ENCODE data around the gene INMT.

The INMT gene

GRCh38 chr7:30752484-30752883 is 549 bp downstream of the INMT start:
- TF ChIP-seq POLR2A (IDR thresholded peaks at IDR 0.05; ENCODE audit: low read length) = no peak
- no peak for TF ChIP-seq GATA1 (IDR thresholded peaks at IDR 0.05; ENCODE audit: low read depth, low read length)
- no peak for DNase-seq

- TF ChIP-seq POLR2A (IDR thresholded peaks at IDR 0.05; ENCODE audit: low read length) = no peak
- TF ChIP-seq GATA1 (IDR thresholded peaks at IDR 0.05; ENCODE audit: low read depth, low read length) = no peak
- DNase-seq = no peak
Measured at GRCh38 chr7:30752979-30753378, 1.0 kb downstream of the INMT start.

GRCh38 chr7:30754315-30754877 is 2.5 kb downstream of the INMT start:
- TF ChIP-seq GATA1 (IDR thresholded peaks at IDR 0.05; ENCODE audit: low read depth, low read length) (no peak), POLR2A (IDR thresholded peaks at IDR 0.05; ENCODE audit: low read length) (no peak)
- DNase-seq = no peak

GRCh38 chr7:30755384-30756154 is 3.6 kb downstream of the INMT start:
- TF ChIP-seq POLR2A (IDR thresholded peaks at IDR 0.05; ENCODE audit: low read length) (no peak), GATA1 (IDR thresholded peaks at IDR 0.05; ENCODE audit: low read depth, low read length) (no peak)
- no peak for DNase-seq

- DNase-seq = no peak
- TF ChIP-seq POLR2A (IDR thresholded peaks at IDR 0.05; ENCODE audit: low read length) = no peak
- TF ChIP-seq GATA1 (IDR thresholded peaks at IDR 0.05; ENCODE audit: low read depth, low read length) = no peak
Measured at GRCh38 chr7:30757342-30757692, 5.4 kb downstream of the INMT start.

- DNase-seq = no peak
- TF ChIP-seq POLR2A (IDR thresholded peaks at IDR 0.05; ENCODE audit: low read length) (no peak), GATA1 (IDR thresholded peaks at IDR 0.05; ENCODE audit: low read depth, low read length) (no peak)
Measured at GRCh38 chr7:30760514-30761213, 8.7 kb downstream of the INMT start.

GRCh38 chr7:30761214-30762156 is 9.6 kb downstream of the INMT start:
- DNase-seq = peak; percentile 85 to 91
- TF ChIP-seq GATA1 (IDR thresholded peaks at IDR 0.05; ENCODE audit: low read depth, low read length) (peak; percentile 72), POLR2A (IDR thresholded peaks at IDR 0.05; ENCODE audit: low read length) (peak; percentile 50)

- TF ChIP-seq GATA1 (IDR thresholded peaks at IDR 0.05; ENCODE audit: low read depth, low read length) (no peak), POLR2A (IDR thresholded peaks at IDR 0.05; ENCODE audit: low read length) (no peak)
- peak; percentile 8 to 18 for DNase-seq
Measured at GRCh38 chr7:30764030-30764975, 12.4 kb downstream of the INMT start.

GRCh38 chr7:30765408-30765807 is 13.5 kb downstream of the INMT start:
- TF ChIP-seq GATA1 (IDR thresholded peaks at IDR 0.05; ENCODE audit: low read depth, low read length) (no peak), POLR2A (IDR thresholded peaks at IDR 0.05; ENCODE audit: low read length) (no peak)
- DNase-seq = no peak

GRCh38 chr7:30770845-30771173 is 18.9 kb downstream of the INMT start:
- no peak for DNase-seq

GRCh38 chr7:30771174-30771879 is 19.4 kb downstream of the INMT start, which contains the start of gene MINDY4:
TSS of gene MINDY4 (plus strand) at chr7:30771417. CDS start at chr7:30771494, 77 bp downstream.
- peak; percentile 86 to 88 for DNase-seq
- TF ChIP-seq GATA1 (IDR thresholded peaks at IDR 0.05; ENCODE audit: low read depth, low read length) (no peak), POLR2A (IDR thresholded peaks at IDR 0.05; ENCODE audit: low read length) (peak; percentile 53)

More at GRCh38 chr7:30770845-30771173, 18.9 kb downstream of the INMT start:
- TF ChIP-seq POLR2A (IDR thresholded peaks at IDR 0.05; ENCODE audit: low read length) (no peak), GATA1 (IDR thresholded peaks at IDR 0.05; ENCODE audit: low read depth, low read length) (no peak)

GRCh38 chr7:30771880-30772425 is 20.0 kb downstream of the INMT start:
- no peak for TF ChIP-seq GATA1 (IDR thresholded peaks at IDR 0.05; ENCODE audit: low read depth, low read length)
- TF ChIP-seq POLR2A (IDR thresholded peaks at IDR 0.05; ENCODE audit: low read length) = no peak
- DNase-seq = peak; percentile 44 to 51
